GM18498 (cell line): ENCODE results near the gene TRPC4AP.

Experiments
- ATAC-seq: cut with Tn5 transposase; IDR thresholded peaks from one replicate; pipeline ENCODE4 v1.9.1; 2021; ENCODE audit warnings: mild to moderate bottlenecking, moderate library complexity; ENCODE audit not compliant: unreplicated experiment

The TRPC4AP gene

GRCh38 chr20:35017099-35017835 is 75.3 kb downstream of the TRPC4AP start:
- ATAC-seq = no peak

- no peak for ATAC-seq
These were observed 76.8 kb downstream of the TRPC4AP start for GRCh38 chr20:35015863-35016193.

- no peak for ATAC-seq
These were observed 78.1 kb downstream of the TRPC4AP start for GRCh38 chr20:35014537-35014936.

- no peak for ATAC-seq
These were observed 78.9 kb downstream of the TRPC4AP start for GRCh38 chr20:35013421-35014411.

- no peak for ATAC-seq
These were observed 80.2 kb downstream of the TRPC4AP start for GRCh38 chr20:35012227-35013069.

GRCh38 chr20:35011589-35012226 is 80.9 kb downstream of the TRPC4AP start:
- no peak for ATAC-seq

- ATAC-seq = no peak
These were observed 82.0 kb downstream of the TRPC4AP start for GRCh38 chr20:35010405-35011192.

- ATAC-seq = no peak
These were observed 82.8 kb downstream of the TRPC4AP start for GRCh38 chr20:35009665-35010328.

GRCh38 chr20:35008411-35009342 is 83.9 kb downstream of the TRPC4AP start:
- ATAC-seq = no peak

- ATAC-seq = no peak
These were observed 84.7 kb downstream of the TRPC4AP start for GRCh38 chr20:35007891-35008290.

GRCh38 chr20:35007413-35007812 is 85.2 kb downstream of the TRPC4AP start:
- ATAC-seq = no peak

- ATAC-seq = no peak
These were observed 86.1 kb downstream of the TRPC4AP start for GRCh38 chr20:35006531-35006971.

GRCh38 chr20:35006009-35006408 is 86.6 kb downstream of the TRPC4AP start:
- ATAC-seq = no peak

GRCh38 chr20:35005463-35005961 is 87.1 kb downstream of the TRPC4AP start:
- no peak for ATAC-seq

- no peak for ATAC-seq
These were observed 87.7 kb downstream of the TRPC4AP start for GRCh38 chr20:35004749-35005462.

- no peak for ATAC-seq
These were observed 88.4 kb downstream of the TRPC4AP start for GRCh38 chr20:35004051-35004725.
